ENCODE data around the gene B3GAT2. TPM values are rescaled to one million over a fixed set of nuclear protein-coding genes. Genes with fewer than 3 reads are reported as not detected.
A peak's percentile ranks its signal among the peaks of the same experiment; 100 is the strongest.

B3GAT2 gene
- polyA plus RNA-seq (2013, experiment 1 of 2): 0.26 TPM
- 0.15 TPM for polyA plus RNA-seq (2013, experiment 2 of 2)

DNA sequence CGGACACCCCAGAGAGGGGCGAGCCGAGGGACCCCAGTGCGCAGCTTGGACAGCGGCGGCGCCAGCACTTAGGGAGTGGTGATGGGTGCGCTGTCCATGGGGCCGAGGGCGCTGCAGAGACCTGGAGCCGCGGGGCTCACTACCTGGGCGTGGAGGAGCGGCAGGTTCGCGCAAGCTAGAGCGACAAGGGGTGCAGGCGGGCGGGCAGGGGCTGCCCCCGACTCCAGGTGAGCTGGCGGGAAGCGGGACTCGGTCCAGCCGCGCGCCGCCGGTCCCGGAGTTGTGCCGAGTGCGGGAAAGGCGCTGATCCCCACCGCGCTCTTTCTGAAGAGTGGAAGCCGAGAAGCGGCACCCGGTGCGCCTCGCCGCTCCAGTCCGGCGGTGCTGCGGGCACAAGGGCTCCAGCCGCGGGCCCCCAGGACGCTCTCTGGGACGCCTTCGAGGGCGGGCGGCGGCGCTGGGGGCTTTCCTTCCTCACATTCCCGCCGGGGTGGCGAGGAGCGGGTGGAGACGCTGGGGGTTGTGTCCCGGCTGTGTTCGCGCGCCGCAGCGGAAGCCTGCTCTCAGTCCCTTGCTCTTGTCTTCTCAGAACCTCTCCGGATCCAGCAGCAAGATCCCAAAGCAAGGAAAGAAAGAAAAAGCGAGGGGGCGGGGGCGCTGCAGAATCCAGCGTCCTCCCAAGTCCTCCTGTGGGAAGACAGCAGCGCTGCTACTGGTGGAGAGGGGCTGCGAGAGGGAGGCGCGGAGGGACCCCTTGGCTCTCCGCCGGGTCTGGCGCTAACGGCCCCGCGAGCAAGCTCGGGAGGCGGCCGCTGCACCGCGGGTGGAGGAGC, at the start of gene B3GAT2:
TSS of gene B3GAT2 (minus strand) at position 610 of the 833 bp plus-strand sequence. CDS start 631 bp downstream, outside the sequence.
- Histone ChIP-seq H3K36me3 (ENCODE audit: control insufficient read depth, insufficient read depth, low read length) (no peaks in the 10 kb centered on the region), H3K4me1 (ENCODE audit: control insufficient read depth, insufficient read depth, low read length, poor library complexity, severe bottlenecking) (no peaks in the 10 kb centered on the region), H3K27ac (ENCODE audit: low read depth, low read length, severe bottlenecking) (no peak within 1 kb of the TSS), H3K9me3 (ENCODE audit: control insufficient read depth, low read length) (no peaks in the 10 kb centered on the region), H3K4me3 (ENCODE audit: extremely low read depth, insufficient read depth, low read length, poor library complexity, severe bottlenecking) (peak within 1 kb of the TSS; percentile 44)
- 0 to 1% methylated on average over 57 to 61 of the region's 83 CpGs for WGBS, 2 experiments (ENCODE audit: insufficient coverage in 2 of 2)

DNA sequence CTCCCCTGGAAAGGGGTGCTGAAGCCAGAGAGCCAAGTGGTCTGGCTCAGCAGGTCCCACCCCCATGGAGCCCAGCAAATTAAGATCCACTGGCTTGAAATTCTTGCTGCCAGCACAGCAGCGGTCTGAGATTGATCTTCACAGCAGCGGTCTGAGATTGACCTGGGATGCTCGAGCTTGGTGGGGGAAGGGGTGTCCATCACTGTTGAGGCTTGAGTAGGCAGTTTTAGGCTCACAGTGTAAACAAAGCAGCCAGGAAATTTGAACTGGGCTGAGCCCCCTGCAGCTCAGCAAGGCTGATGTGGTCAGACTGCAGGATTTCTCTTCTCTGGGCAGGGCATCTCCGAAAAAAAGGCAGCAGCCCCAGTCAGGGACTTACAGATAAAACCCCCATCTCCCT, 41.3 kb upstream of the B3GAT2 start:
- Histone ChIP-seq H3K9me3 (ENCODE audit: control insufficient read depth, low read length) (no peaks in the 10 kb centered on the region), H3K4me1 (ENCODE audit: control insufficient read depth, insufficient read depth, low read length, poor library complexity, severe bottlenecking) (no peaks in the 10 kb centered on the region), H3K4me3 (ENCODE audit: extremely low read depth, insufficient read depth, low read length, poor library complexity, severe bottlenecking) (no peak overlapping the region), H3K27ac (ENCODE audit: low read depth, low read length, severe bottlenecking) (no peak overlapping the region), H3K36me3 (ENCODE audit: control insufficient read depth, insufficient read depth, low read length) (no peaks in the 10 kb centered on the region)
- 33 to 38% methylated on average over 3 to 4 of the region's 4 CpGs for WGBS, 2 experiments (ENCODE audit: insufficient coverage in 2 of 2)

DNA sequence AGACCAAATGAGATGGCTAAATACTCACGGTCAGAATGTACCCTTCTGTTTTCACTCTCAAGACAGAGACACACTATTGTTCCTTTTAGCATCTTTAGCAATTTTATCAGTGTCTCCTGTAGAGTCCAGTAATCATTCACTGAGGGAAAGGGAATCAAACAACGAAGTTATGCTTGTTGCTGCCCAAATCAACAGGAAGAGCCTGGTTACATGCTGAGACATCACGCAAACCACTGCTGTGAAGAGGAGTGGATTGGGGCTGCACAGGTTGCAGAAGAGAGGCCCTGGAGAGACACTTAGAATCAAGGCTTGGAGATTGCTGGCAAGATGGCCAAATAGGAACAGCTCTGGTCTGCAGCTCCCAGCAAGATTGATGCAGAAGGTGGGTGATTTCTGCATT, 40.5 kb upstream of the B3GAT2 start:
- Histone ChIP-seq H3K9me3 (ENCODE audit: control insufficient read depth, low read length) (no peaks in the 10 kb centered on the region), H3K4me1 (ENCODE audit: control insufficient read depth, insufficient read depth, low read length, poor library complexity, severe bottlenecking) (no peaks in the 10 kb centered on the region), H3K36me3 (ENCODE audit: control insufficient read depth, insufficient read depth, low read length) (no peaks in the 10 kb centered on the region), H3K4me3 (ENCODE audit: extremely low read depth, insufficient read depth, low read length, poor library complexity, severe bottlenecking) (no peak overlapping the region), H3K27ac (ENCODE audit: low read depth, low read length, severe bottlenecking) (no peak overlapping the region)
- 73 to 86% methylated on average over 2 to 3 of the region's 3 CpGs for WGBS, 2 experiments (ENCODE audit: insufficient coverage in 2 of 2)

DNA sequence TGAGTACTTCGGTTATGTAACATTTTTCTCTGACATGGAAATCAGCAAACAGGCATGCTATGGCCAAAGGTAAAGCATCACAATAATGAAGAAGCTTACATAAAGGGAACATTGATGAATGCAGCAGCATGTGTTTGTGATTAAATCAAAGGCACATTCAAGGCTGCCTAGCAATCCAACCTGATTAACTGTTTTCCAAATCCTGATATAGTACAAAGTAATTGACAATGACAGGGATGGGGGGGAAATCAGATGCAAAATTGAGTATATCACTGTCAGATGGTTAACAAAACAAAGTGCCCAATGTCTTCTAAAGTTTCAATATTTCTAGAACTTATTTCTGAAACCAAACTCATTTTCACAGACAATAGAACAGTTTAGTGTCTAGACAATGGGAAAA, 39.2 kb upstream of the B3GAT2 start:
- Histone ChIP-seq H3K4me1 (ENCODE audit: control insufficient read depth, insufficient read depth, low read length, poor library complexity, severe bottlenecking) (no peaks in the 10 kb centered on the region), H3K27ac (ENCODE audit: low read depth, low read length, severe bottlenecking) (no peak overlapping the region), H3K9me3 (ENCODE audit: control insufficient read depth, low read length) (no peaks in the 10 kb centered on the region), H3K36me3 (ENCODE audit: control insufficient read depth, insufficient read depth, low read length) (no peaks in the 10 kb centered on the region), H3K4me3 (ENCODE audit: extremely low read depth, insufficient read depth, low read length, poor library complexity, severe bottlenecking) (no peak overlapping the region)
- WGBS, 2 experiments (ENCODE audit: insufficient coverage in 2 of 2): 40% methylated on average over 1 of the region's 1 CpG; no CpG with 5 or more reads in 1 of the 2 experiments

GRCh38 chr6:70995411-70995810, 38.6 kb upstream of the B3GAT2 start:
- no peaks in the 10 kb centered on the region for H3K36me3 ChIP-seq (ENCODE audit: control insufficient read depth, insufficient read depth, low read length)
- H3K9me3 ChIP-seq (ENCODE audit: control insufficient read depth, low read length): no peaks in the 10 kb centered on the region
- no peaks in the 10 kb centered on the region for H3K4me1 ChIP-seq (ENCODE audit: control insufficient read depth, insufficient read depth, low read length, poor library complexity, severe bottlenecking)
- H3K27ac ChIP-seq (ENCODE audit: low read depth, low read length, severe bottlenecking): no peak overlapping the region
- H3K4me3 ChIP-seq (ENCODE audit: extremely low read depth, insufficient read depth, low read length, poor library complexity, severe bottlenecking): no peak overlapping the region

DNA sequence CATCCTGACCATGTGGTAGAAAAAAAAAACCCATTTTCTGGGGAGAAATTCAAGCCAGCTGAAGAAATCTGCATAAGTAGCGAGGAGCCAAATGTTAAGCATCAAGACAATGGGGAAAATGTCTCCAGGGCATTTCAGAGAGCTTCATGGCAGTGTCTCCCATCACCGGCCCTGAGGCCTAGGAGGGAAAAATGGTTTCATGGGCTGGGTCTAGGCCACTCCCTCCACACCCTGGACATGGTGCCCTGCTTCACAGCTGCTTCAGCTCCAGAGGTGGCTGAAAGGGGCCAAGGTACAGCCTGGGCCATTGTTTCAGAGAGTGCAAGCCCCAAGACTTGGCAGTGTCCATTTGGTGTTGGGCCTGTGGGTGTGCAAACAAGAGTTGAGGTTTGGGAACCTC, 34.4 kb upstream of the B3GAT2 start:
- no peaks in the 10 kb centered on the region for H3K36me3 ChIP-seq (ENCODE audit: control insufficient read depth, insufficient read depth, low read length)
- H3K4me3 ChIP-seq (ENCODE audit: extremely low read depth, insufficient read depth, low read length, poor library complexity, severe bottlenecking): no peak overlapping the region
- no peaks in the 10 kb centered on the region for H3K9me3 ChIP-seq (ENCODE audit: control insufficient read depth, low read length)
- no peak overlapping the region for H3K27ac ChIP-seq (ENCODE audit: low read depth, low read length, severe bottlenecking)
- no peaks in the 10 kb centered on the region for H3K4me1 ChIP-seq (ENCODE audit: control insufficient read depth, insufficient read depth, low read length, poor library complexity, severe bottlenecking)
- WGBS, 2 experiments (ENCODE audit: insufficient coverage in 2 of 2): 80 to 88% methylated on average over 1 to 2 of the region's 2 CpGs

DNA sequence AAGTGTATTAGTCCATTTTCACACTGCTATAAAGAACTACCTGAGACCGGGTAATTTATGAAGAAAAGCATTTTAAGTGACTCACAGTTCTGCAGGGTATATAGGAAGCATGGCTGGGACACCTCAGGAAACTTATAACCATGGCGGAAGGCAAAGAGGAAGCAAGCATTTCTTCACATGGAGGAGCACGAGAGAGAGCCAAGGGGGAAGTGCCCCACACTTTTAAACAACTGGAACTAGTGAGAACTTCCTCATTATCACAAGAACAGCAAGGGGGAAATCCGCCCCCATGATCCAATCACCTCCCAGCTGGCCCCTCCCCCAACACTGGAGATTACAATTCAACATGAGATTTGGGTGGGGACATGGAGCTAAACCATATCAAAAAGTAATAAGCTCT, 28.3 kb upstream of the B3GAT2 start:
- no peak overlapping the region for H3K4me3 ChIP-seq (ENCODE audit: extremely low read depth, insufficient read depth, low read length, poor library complexity, severe bottlenecking)
- H3K4me1 ChIP-seq (ENCODE audit: control insufficient read depth, insufficient read depth, low read length, poor library complexity, severe bottlenecking): no peaks in the 10 kb centered on the region
- whole genome bisulfite sequencing, 2 experiments (ENCODE audit: insufficient coverage in 2 of 2): 73 to 100% methylated on average over 3 of the region's 4 CpGs
- H3K36me3 ChIP-seq (ENCODE audit: control insufficient read depth, insufficient read depth, low read length): no peaks in the 10 kb centered on the region
- no peaks in the 10 kb centered on the region for H3K9me3 ChIP-seq (ENCODE audit: control insufficient read depth, low read length)
- H3K27ac ChIP-seq (ENCODE audit: low read depth, low read length, severe bottlenecking): no peak overlapping the region

- no peaks in the 10 kb centered on the region for H3K9me3 ChIP-seq (ENCODE audit: control insufficient read depth, low read length)
- no peaks in the 10 kb centered on the region for H3K4me1 ChIP-seq (ENCODE audit: control insufficient read depth, insufficient read depth, low read length, poor library complexity, severe bottlenecking)
- H3K4me3 ChIP-seq (ENCODE audit: extremely low read depth, insufficient read depth, low read length, poor library complexity, severe bottlenecking): no peak overlapping the region
- H3K36me3 ChIP-seq (ENCODE audit: control insufficient read depth, insufficient read depth, low read length): no peaks in the 10 kb centered on the region
- H3K27ac ChIP-seq (ENCODE audit: low read depth, low read length, severe bottlenecking): no peak overlapping the region
- WGBS, 2 experiments (ENCODE audit: insufficient coverage in 2 of 2): no CpG with 5 or more reads among the region's 3 CpGs
These were observed 25.9 kb upstream of the B3GAT2 start for GRCh38 chr6:70982747-70983146.

- Histone ChIP-seq H3K4me3 (ENCODE audit: extremely low read depth, insufficient read depth, low read length, poor library complexity, severe bottlenecking) (no peak overlapping the region), H3K36me3 (ENCODE audit: control insufficient read depth, insufficient read depth, low read length) (no peaks in the 10 kb centered on the region), H3K9me3 (ENCODE audit: control insufficient read depth, low read length) (no peaks in the 10 kb centered on the region), H3K27ac (ENCODE audit: low read depth, low read length, severe bottlenecking) (no peak overlapping the region), H3K4me1 (ENCODE audit: control insufficient read depth, insufficient read depth, low read length, poor library complexity, severe bottlenecking) (no peaks in the 10 kb centered on the region)
- WGBS, 2 experiments (ENCODE audit: insufficient coverage in 2 of 2): 83% methylated on average over 1 of the region's 4 CpGs; no CpG with 5 or more reads in 1 of the 2 experiments
These were observed 23.9 kb upstream of the B3GAT2 start for GRCh38 chr6:70980727-70981126.

DNA sequence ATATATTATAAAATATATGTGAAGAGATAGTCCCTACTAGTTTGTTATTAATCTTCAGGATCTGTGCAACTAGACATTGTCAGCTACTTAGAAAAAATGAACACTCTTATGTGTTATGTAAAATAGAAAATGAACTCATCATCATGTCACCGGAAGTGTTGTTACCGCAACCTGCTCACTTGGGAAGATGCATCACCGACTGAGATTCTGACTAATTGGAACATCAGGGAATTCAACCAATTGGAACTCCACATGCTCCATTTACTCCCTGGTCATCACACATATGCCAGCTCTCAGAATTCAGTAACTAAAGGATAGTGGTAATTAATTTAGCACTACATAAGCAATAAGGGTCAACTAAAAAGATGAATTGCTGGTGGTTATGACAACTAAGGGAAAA, 16.7 kb upstream of the B3GAT2 start:
- Histone ChIP-seq H3K4me3 (ENCODE audit: extremely low read depth, insufficient read depth, low read length, poor library complexity, severe bottlenecking) (no peak overlapping the region), H3K9me3 (ENCODE audit: control insufficient read depth, low read length) (peaks cover 5% of the 10 kb centered on the region)
- 100% methylated on average over 3 of the region's 3 CpGs; no CpG with 5 or more reads in 1 of the 2 experiments for WGBS, 2 experiments (ENCODE audit: insufficient coverage in 2 of 2)

GRCh38 chr6:70967049-70967448, 10.2 kb upstream of the B3GAT2 start:
- no peak overlapping the region for H3K4me3 ChIP-seq (ENCODE audit: extremely low read depth, insufficient read depth, low read length, poor library complexity, severe bottlenecking)
- H3K27ac ChIP-seq (ENCODE audit: low read depth, low read length, severe bottlenecking): no peak overlapping the region
- peaks cover 5% of the 10 kb centered on the region for H3K9me3 ChIP-seq (ENCODE audit: control insufficient read depth, low read length)
- no peaks in the 10 kb centered on the region for H3K4me1 ChIP-seq (ENCODE audit: control insufficient read depth, insufficient read depth, low read length, poor library complexity, severe bottlenecking)
- WGBS, 2 experiments (ENCODE audit: insufficient coverage in 2 of 2): 69 to 89% methylated on average over 2 to 3 of the region's 3 CpGs
- no peaks in the 10 kb centered on the region for H3K36me3 ChIP-seq (ENCODE audit: control insufficient read depth, insufficient read depth, low read length)

More for the DNA sequence above, 16.7 kb upstream of the B3GAT2 start:
- Histone ChIP-seq H3K27ac (ENCODE audit: low read depth, low read length, severe bottlenecking) (no peak overlapping the region), H3K4me1 (ENCODE audit: control insufficient read depth, insufficient read depth, low read length, poor library complexity, severe bottlenecking) (no peaks in the 10 kb centered on the region), H3K36me3 (ENCODE audit: control insufficient read depth, insufficient read depth, low read length) (no peaks in the 10 kb centered on the region)

Data from mesodermal cell (in vitro differentiated cells).